ENCODE results near the gene GATA1.

GATA1 gene

DNA sequence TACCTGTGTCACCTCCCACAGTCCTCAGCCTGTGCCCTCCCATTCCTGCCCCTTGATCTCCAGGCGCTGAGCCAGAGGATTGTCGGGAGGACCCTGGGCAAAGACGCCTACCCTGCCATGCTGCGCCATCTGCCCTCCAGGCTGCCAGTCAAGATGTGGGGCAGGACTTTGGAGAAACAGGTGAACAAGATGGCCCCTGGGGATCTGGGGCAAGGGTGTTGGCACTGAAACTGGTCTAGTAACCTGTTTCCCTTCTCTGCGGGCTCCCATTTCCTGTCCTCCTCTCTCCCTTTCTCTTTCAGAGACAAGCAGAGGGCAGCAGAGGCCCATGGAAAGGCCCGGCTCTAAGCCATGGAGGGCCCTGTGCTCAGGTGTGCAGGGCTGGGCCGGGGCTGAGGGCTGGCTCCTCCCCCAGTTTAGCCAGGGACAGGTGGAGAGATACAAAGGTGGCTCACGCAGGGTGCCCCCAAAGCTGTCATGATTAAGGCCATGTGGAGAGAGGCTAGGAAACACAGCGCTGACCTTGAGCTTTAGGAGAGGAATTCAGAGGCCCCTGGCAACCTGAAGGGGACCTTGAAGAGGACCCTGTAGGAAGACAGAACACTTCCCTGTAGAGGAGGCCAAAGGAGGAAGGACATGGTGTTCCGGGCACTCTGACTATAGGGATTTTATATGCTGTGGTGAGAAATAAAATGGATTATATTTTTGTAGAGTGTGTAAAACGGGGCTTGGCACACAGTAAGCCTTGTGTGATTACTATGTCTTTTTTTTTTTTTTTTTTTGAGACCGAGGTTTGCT lies 24.5 kb upstream of the GATA1 start, which contains the start of gene GLOD5:
GLOD5 (plus strand) TSS at position 74 of the 798 bp plus-strand sequence; CDS start at position 118, 44 bp downstream.
- H3K4me3 ChIP-seq (replicated peaks in 1 of 2; ENCODE audit: low read depth in 2 of 2, low read length in 2 of 2) = no peak within 1 kb of the TSS
- DNase-seq (ENCODE audit: low read depth in 2 of 2) = peak; percentile 3 to 16
- peak; percentile 26 for TF ChIP-seq CTCF (IDR thresholded peaks at IDR 0.05; ENCODE audit: low read depth, low read length)

DNA sequence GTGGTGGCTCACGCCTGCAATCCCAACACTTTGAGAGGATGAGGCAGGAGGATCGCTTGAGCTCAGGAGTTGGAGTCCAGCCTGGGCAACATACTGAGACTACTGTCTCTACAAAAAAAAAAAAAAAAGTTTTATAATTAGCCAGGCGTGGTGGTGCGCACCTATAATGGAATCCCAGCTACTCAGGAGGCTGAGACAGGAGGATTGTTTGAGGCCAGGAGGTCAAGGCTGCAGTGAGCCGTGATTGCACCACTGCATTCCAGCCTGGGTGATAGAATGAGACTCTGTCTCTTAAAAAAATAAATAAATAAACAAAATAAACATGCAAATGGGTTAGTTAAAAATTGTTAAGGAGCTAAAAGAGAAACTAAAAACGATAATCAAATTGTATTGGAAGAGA lies 17.2 kb upstream of the GATA1 start:
- DNase-seq (ENCODE audit: low read depth in 2 of 2) = no peak
- TF ChIP-seq CTCF (IDR thresholded peaks at IDR 0.05; ENCODE audit: low read depth, low read length) = no peak

DNA sequence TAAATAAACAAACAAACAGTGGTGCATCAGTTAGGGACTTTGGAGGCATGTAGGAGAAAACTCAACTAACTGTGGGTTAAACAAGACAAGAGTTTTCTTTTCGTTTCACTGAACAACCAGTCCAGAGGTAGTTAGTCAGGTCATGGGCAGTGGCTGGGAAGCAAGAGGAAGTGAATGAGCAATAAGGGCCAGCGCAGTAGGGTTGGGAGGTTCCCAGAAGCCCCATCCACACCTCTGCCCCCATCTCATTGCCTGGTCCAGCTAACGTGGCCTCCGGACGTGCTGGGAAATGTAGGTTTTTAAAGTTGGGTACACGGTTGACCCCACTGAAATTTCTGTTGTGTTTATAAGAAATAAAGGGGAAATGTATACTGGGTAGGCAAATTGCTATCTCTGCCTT lies 16.1 kb upstream of the GATA1 start:
- H3K4me3 ChIP-seq (replicated peaks in 1 of 2; ENCODE audit: low read depth in 2 of 2, low read length in 2 of 2) = no peak overlapping the region
- no peak for DNase-seq (ENCODE audit: low read depth in 2 of 2)
- TF ChIP-seq CTCF (IDR thresholded peaks at IDR 0.05; ENCODE audit: low read depth, low read length) = no peak

More for the DNA sequence above, 17.2 kb upstream of the GATA1 start:
- H3K4me3 ChIP-seq (replicated peaks in 1 of 2; ENCODE audit: low read depth in 2 of 2, low read length in 2 of 2) = no peak overlapping the region

DNA sequence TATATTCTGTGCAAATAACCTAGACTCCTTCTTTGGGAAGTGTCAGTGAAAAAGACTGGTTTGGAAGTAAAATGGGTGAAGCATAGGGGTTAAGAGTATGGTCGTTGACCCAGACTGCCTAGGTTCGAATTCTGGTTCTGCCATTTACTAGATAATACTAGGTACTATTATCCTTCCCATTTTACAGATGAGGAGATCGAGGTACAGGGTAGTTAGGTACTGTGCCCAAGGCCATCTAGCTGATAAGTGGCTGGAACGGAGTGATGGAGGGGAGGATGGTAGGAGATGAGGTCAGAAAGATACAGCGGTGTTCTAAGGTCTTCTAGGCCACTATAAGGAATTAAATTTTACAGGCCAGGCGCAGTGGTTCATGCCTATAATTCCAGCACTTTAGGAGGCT lies 13.8 kb upstream of the GATA1 start:
- no peak for DNase-seq (ENCODE audit: low read depth in 2 of 2)
- no peak overlapping the region for H3K4me3 ChIP-seq (replicated peaks in 1 of 2; ENCODE audit: low read depth in 2 of 2, low read length in 2 of 2)
- no peak for TF ChIP-seq CTCF (IDR thresholded peaks at IDR 0.05; ENCODE audit: low read depth, low read length)

DNA sequence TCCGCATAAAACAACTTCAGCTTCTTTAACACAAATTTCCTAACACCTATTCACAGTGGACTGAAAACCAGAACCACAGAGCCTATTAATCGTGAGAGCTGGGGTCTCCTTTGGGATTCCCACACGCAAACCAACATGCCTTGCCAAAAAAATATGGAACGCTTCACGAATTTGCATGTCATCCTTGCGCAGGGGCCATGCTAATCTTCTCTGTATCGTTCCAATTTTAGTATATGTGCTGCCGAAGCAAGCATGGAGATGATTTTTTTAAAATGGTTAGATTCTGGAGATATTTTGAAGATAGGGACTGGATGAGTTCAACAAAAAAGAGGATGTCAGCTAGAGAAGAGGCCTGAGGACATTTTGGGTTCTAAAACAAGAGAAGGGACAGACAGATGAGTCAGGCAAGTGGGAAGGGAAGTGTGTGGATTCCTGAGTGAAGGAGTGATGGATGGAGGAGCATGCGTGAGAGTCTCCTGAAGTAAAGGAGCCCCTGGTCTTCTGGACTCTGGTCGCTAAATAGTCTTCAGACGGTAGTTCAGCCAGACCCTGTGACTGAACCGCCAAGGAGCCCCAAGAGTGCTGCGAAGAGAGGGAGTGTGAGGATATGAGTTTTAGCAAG lies 9.5 kb upstream of the GATA1 start:
- DNase-seq (ENCODE audit: low read depth in 2 of 2) = no peak

GRCh38 chrX:48779399-48779798 lies 7.0 kb upstream of the GATA1 start:
- DNase-seq (ENCODE audit: low read depth in 2 of 2) = no peak
- no peak overlapping the region for H3K4me3 ChIP-seq (replicated peaks in 1 of 2; ENCODE audit: low read depth in 2 of 2, low read length in 2 of 2)

More for the DNA sequence above, 9.5 kb upstream of the GATA1 start:
- H3K4me3 ChIP-seq (replicated peaks in 1 of 2; ENCODE audit: low read depth in 2 of 2, low read length in 2 of 2) = no peak overlapping the region
- TF ChIP-seq CTCF (IDR thresholded peaks at IDR 0.05; ENCODE audit: low read depth, low read length) = no peak

More at GRCh38 chrX:48779399-48779798, 7.0 kb upstream of the GATA1 start:
- no peak for TF ChIP-seq CTCF (IDR thresholded peaks at IDR 0.05; ENCODE audit: low read depth, low read length)

All from cardiac fibroblast (primary cell).